GM12878 (cell line): ENCODE measurements around the gene GZMB.

Experiments used
- BCLAF1 ChIP-seq: fragments of 450-650 bp; IDR thresholded peaks from 2 replicates; pipeline ENCODE4 v1.6.1; 2017; ENCODE audit warnings: antibody characterized with exemption, mild to moderate bottlenecking, moderate library complexity
- BMI1 ChIP-seq: fragments of 450-650 bp; IDR thresholded peaks from 2 replicates; pipeline ENCODE4 v1.6.1; 2016; ENCODE audit warnings: mild to moderate bottlenecking, moderate library complexity, borderline replicate concordance
- CTCF ChIP-seq, 3 experiments: IDR thresholded peaks in 2 of 3; conservative IDR thresholded peaks in 1 of 3; 2 replicates each; pipeline ENCODE4 v1.5.1; 2011; ENCODE audit warnings: low read depth in 3 of 3, low read length in 3 of 3, mild to moderate bottlenecking in 3 of 3, control low read depth in 2 of 3, moderate library complexity in 2 of 3, inconsistent platforms in 1 of 3, mixed read lengths in 1 of 3; ENCODE audit not compliant: control insufficient read depth in 2 of 3, insufficient read depth in 1 of 3; ENCODE audit errors: extremely low read depth in 1 of 3
- EGR1 ChIP-seq, 2 experiments: IDR thresholded peaks; 1 replicate in 1 of 2; 2 replicates in 1 of 2; pipeline ENCODE4 v1.6.1; 2011 to 2012; ENCODE audit warnings: low read depth in 2 of 2, low read length in 2 of 2, borderline replicate concordance in 1 of 2, mild to moderate bottlenecking in 1 of 2, moderate library complexity in 1 of 2
- EZH2 ChIP-seq: IDR thresholded peaks from 2 replicates; pipeline ENCODE4 v1.6.1; 2012; ENCODE audit warnings: low read depth, mild to moderate bottlenecking, control low read depth, inconsistent platforms, low read length, borderline replicate concordance; ENCODE audit not compliant: control insufficient read depth
- POLR2A ChIP-seq: IDR thresholded peaks from 2 replicates; pipeline ENCODE4 v1.6.1; 2011; ENCODE audit warnings: low read depth, mild to moderate bottlenecking, low read length
- POLR2AphosphoS5 ChIP-seq: IDR thresholded peaks from 2 replicates; pipeline ENCODE4 v1.6.1; 2011; ENCODE audit warnings: mild to moderate bottlenecking, low read length, inconsistent platforms
- REST ChIP-seq: IDR thresholded peaks from 2 replicates; pipeline ENCODE4 v1.6.1; 2012; ENCODE audit warnings: mild to moderate bottlenecking, low read depth, low read length

GRCh38 chr14:24606297-24606696 is 27.7 kb downstream of the GZMB start:
- TF ChIP-seq EZH2 (no peak), CTCF (IDR thresholded peaks at IDR 0.05 in 2 of 3, conservative IDR thresholded peaks at IDR 0.05 in 1 of 3; ENCODE audit: control insufficient read depth in 2 of 3, extremely low read depth in 1 of 3, insufficient read depth in 1 of 3, low read depth in 3 of 3, low read length in 3 of 3) (no peak), EGR1 (IDR thresholded peaks at IDR 0.05; ENCODE audit: borderline replicate concordance in 1 of 2, low read depth in 2 of 2, low read length in 2 of 2) (no peak), REST (no peak), POLR2A (no peak), BCLAF1 (no peak), POLR2AphosphoS5 (no peak), BMI1 (no peak)
